HG03175 (cell line): ENCODE data around the gene MAN2B1.
"Not testable (repeated sequence)": the region's sequence is repeated elsewhere in the genome, so short reads cannot be mapped to it uniquely, and the experiment has no call there.

Source experiments
- ATAC-seq: cut with Tn5 transposase; IDR thresholded peaks from one replicate; pipeline ENCODE4 v1.9.1; 2021; ENCODE audit warnings: mild to moderate bottlenecking, moderate library complexity; ENCODE audit not compliant: unreplicated experiment

The MAN2B1 gene

DNA sequence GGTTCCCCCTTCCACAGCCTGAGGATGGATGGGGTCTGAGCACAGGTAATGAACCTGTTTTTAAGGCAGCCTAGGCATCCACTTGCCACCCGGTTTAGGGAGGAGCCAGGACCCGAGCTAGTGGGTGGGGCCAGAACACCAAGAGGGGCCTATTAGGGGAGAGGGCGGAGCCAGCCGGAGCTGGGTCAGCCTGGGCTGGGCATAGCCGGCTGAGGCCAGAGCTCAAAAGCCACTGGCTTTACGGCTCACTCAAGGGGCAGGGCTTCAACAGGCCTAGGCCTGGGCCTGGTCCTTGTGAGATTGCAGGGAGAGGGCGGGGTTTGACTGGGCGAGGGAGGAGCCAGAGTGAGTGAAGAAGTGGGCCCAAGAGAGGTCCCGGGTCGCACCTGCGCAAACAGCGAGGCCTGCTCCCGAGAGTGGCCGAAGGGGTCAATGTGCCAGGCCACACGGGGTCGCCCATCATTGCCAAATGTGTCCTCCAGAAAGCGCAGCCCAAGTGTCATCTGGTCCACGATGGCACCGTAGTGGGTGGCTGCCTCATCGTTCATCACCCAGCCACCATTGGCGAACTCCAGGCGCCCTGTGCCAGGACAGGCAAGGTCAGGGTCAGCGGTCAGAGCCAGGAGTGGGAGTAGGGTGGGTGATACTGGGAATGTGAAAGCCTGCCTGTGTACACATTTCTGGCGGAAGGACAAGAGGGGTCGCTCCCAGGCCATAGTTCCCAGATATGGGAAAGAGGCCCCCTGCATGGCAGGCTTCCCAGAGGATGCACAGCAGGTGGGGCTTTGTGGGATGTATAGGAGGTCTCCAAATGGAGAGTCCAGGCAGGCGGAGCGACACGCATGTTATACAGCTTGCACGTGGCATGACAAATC lies 1.9 kb downstream of the MAN2B1 start:
- ATAC-seq, result no peak

DNA sequence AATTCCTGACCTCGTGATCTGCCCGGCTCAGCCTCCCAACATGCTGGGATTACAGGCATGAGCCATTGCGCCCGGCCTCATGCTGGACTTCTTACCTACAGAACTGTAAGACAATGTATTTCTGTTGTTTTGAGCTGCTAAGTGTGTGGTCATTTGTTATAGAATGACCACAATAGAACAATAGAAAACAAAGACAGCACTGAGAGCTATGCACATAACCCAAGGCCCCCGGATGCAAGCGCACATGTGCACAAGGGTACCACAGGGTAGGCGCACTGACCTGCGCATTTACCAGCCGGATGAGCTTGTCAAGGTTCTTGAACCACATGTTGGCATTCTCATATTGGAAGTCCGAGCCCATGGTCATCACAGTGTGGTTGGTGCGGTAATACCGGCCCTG lies 5.6 kb downstream of the MAN2B1 start:
- no peak for ATAC-seq

- ATAC-seq, result no peak
These were observed 8.6 kb downstream of the MAN2B1 start for GRCh38 chr19:12657966-12658365.

GRCh38 chr19:12656899-12657571 lies 9.5 kb downstream of the MAN2B1 start:
- no peak for ATAC-seq

DNA sequence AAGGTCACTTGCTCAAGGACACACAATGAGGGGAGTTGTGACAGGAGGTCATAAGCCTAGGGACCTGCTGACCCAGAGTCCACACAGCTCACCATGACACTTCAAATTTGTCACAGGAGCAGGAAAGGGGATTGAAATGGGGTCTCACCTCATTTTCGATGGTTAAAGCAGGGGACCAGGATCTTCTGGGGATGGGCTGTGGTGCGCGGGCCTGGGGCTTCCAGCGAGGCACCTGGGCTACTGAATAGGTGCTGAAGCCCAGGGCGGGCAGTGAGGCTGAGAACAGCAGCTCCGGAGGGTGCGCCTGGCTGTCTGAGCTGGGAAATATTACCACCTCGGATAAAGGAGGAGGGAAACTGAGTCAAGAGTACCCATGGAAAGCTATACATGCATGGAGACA lies 11.0 kb downstream of the MAN2B1 start:
- ATAC-seq, result no peak

- no peak for ATAC-seq
These were observed 14.3 kb downstream of the MAN2B1 start for GRCh38 chr19:12652219-12652618.

- no peak for ATAC-seq
These were observed 16.6 kb downstream of the MAN2B1 start for GRCh38 chr19:12649941-12650340.

GRCh38 chr19:12648088-12648487 lies 18.5 kb downstream of the MAN2B1 start:
- ATAC-seq, result no peak

DNA sequence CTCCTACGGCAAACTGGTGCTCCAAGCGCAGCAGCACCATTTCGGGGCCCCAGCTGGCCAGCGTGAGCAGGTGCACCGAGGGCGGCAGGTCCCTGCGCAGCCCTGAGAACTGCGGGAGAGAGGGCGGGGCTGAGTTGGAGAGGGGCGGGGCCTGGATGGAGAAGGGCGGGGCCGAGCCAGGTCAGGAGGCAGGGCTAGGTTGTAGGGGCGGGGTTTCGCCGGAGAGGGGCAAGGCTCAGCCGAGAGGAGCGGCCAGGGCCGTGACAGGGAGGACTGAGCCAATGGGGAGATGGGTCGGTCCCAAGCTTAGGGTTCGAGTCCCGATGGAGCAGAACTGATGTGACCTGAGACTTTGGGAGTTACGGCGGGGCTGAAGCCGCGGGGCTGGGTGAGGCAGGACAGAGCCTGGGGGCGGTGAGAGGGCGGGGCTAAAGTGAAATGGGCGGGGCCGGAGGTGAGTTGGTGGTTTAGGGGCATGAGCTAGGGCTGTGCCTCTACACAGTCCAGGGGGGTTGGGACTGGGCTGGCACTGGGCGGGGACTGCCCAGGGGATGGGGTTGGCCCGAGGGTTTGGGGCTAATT lies 19.0 kb downstream of the MAN2B1 start:
- ATAC-seq, result no peak

DNA sequence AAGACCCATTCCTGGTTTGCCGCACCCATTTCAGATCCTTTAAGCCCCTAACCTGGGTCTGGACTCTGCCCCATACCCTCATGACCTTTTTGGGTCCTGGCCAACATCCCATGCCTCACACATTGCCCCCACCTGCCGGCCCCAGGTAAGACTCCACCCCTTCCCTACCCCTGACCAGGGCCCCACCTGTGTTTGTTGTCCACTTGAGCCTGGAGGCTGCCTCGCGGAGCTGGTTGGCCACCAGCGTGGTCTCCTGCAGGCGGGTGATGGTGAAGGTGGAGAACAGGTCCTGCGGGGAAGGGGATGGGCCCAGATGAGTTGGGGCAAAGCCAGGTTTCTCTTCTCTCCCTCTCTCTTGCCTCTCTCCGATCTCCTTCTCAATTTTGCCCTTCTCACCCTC lies 19.5 kb downstream of the MAN2B1 start:
- no peak for ATAC-seq

DNA sequence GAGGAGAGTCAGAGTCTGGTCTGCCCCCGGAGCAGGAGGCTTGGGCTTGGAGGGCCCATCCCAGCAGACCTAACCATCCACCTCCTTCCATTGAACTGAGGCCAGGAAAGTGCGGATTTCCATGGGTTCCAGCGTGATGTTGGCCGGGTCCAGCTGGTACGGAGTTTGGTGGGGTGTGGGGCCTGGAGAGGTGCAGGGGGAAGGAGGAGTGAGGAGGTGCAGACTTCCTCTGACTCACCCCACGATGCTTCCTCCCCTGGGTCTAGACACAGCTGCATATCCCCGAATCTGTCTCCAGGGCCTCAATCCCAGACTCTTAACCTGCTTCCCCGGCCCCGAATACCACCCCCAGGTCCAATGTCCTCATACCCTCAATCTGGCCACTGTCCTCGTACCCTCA lies 20.0 kb downstream of the MAN2B1 start:
- no peak for ATAC-seq

GRCh38 chr19:12643716-12644115 lies 22.8 kb downstream of the MAN2B1 start:
- not testable (repeated sequence) for ATAC-seq

- no peak for ATAC-seq
These were observed 24.0 kb downstream of the MAN2B1 start for GRCh38 chr19:12642506-12642905.

GRCh38 chr19:12641456-12641855 lies 25.1 kb downstream of the MAN2B1 start:
- ATAC-seq, result no peak

- ATAC-seq, result peak; percentile 52
These were observed 26.5 kb downstream of the MAN2B1 start for GRCh38 chr19:12639901-12640613.

DNA sequence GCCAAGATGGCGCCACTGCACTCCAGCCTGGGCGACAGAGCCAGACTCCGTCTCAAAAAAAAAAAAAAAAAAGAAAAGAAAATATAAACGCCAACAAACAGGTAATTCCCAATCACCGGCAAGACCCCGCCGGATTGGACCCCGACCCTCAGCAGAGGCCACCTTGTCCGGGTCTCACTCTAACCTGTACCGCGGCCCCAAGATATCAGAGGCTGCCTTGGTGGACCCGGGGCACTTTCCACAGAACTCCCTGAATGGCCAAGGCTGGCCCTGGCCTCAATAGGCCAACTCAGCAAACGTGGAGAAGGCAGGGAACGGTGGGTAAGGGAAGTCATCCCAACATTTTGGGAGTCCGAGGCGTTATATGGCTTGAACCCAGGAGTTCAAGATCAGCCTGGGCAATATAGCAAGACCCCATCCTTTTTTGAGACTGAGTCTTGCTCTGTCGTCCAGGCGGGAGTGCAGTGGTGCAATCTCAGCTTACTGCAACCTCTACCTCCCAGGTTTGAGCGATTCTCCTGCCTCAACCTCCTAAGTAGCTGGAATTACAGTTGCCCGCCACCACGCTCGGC lies 27.8 kb downstream of the MAN2B1 start:
- ATAC-seq, result no peak

- no peak for ATAC-seq
These were observed 29.9 kb downstream of the MAN2B1 start for GRCh38 chr19:12636631-12637030.

DNA sequence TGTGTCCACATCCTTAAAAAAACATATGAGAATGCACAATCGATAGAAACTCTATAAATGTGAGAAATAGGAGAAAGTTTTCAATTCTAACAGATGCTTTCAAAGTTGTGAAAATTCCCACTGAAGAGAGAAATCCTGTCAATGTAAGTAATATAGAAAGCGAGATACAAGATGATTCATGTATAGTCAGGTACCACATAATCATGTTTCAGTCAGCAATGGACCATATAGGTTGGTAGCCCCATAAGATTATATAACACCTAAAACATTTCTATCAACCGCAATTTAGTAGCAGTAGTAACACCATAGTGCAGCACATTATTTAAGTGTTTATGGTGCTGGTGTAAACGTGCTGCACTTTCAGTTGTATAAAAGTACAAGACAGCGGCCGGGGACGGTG lies 37.3 kb downstream of the MAN2B1 start:
- ATAC-seq, result no peak

DNA sequence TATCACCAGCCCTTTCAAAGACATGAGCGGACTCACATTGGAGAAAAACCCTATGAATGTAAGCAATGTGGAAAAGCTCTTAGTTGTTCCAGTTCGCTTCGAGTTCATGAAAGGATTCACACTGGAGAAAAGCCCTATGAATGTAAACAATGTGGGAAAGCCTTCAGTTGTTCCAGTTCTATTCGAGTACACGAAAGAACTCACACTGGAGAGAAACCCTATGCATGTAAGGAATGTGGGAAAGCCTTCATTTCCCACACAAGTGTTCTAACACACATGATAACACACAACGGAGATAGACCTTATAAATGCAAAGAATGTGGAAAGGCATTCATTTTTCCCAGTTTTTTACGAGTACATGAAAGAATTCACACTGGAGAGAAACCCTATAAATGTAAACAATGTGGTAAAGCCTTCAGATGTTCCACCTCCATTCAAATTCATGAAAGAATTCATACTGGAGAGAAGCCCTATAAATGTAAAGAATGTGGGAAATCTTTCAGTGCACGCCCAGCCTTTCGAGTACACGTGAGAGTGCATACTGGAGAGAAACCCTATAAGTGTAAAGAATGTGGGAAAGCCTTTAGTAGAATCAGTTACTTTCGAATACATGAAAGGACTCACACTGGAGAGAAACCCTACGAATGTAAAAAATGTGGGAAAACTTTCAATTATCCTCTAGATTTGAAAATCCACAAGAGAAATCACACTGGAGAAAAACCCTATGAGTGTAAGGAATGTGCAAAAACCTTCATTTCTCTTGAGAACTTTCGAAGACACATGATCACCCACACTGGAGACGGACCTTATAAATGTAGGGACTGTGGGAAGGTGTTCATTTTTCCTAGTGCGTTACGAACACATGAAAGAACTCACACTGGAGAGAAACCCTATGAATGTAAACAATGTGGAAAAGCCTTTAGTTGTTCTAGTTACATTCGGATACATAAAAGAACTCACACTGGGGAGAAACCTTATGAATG lies 38.2 kb downstream of the MAN2B1 start:
- no peak for ATAC-seq

DNA sequence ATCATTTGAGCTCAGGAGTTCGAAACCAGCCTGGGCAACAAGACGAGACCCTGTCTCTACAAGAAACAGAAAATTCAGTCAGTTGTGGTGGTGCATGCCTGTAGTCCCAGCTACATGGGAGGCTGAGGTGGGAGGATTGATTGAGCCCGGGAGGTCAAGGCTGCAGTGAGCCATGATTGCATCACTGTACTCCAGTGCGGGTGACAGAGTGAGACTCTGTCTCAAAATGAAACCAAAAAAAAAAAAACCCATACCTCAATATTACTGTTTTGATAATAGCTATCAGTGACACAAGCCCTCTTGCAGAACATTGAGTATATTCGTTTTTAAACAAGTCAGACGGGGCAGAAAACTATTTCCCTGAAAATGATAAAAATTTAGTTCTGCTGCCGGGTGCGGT lies 39.6 kb downstream of the MAN2B1 start:
- ATAC-seq, result no peak
